Measurements from ENCODE around the gene XPR1.

- TF ChIP-seq CTCF (IDR thresholded peaks at IDR 0.05; ENCODE audit: low read depth, low read length) = no peak
- TF ChIP-seq POLR2A (IDR thresholded peaks at IDR 0.05; ENCODE audit: extremely low read depth, insufficient read length) = no peak
- no peak for TF ChIP-seq MYC (IDR thresholded peaks at IDR 0.05; ENCODE audit: low read depth, low read length)
- no peak for TF ChIP-seq MAX (IDR thresholded peaks at IDR 0.05; ENCODE audit: low read depth, low read length)
Measured at GRCh38 chr1:180691322-180691913, 59.6 kb downstream of the XPR1 start.
